ENCODE results near the gene MSI2.

DNA sequence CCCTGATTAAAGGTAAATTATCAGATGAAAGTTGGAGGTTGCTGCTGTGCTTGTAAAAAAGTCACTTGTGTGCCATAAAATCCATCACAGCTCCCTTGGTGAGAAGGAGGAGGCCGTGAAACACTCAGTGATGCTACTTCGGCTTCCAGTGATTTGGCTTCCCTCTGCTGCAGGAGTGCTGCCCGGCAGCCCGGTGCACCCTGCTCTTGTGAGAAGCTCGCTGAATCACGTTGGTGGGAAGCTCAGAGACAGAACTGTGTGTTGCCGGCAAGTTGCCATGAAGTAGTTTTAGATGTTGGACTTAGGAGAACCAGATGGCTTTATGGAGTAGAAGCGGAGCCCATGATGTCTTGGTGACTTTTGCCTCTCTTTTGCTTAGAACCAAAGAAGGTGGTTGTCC lies 33.3 kb downstream of the MSI2 start:
- TF ChIP-seq, protein P1, sequence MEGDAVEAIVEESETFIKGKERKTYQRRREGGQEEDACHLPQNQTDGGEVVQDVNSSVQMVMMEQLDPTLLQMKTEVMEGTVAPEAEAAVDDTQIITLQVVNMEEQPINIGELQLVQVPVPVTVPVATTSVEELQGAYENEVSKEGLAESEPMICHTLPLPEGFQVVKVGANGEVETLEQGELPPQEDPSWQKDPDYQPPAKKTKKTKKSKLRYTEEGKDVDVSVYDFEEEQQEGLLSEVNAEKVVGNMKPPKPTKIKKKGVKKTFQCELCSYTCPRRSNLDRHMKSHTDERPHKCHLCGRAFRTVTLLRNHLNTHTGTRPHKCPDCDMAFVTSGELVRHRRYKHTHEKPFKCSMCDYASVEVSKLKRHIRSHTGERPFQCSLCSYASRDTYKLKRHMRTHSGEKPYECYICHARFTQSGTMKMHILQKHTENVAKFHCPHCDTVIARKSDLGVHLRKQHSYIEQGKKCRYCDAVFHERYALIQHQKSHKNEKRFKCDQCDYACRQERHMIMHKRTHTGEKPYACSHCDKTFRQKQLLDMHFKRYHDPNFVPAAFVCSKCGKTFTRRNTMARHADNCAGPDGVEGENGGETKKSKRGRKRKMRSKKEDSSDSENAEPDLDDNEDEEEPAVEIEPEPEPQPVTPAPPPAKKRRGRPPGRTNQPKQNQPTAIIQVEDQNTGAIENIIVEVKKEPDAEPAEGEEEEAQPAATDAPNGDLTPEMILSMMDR (IDR thresholded peaks at IDR 0.05) = no peak
- no peak for TF ChIP-seq POLR2A (IDR thresholded peaks at IDR 0.05)

Measured in suprapubic skin (tissue), 3 donors.